Measurements from ENCODE around the gene UNC80. TPM values are rescaled to one million over a fixed set of nuclear protein-coding genes. Genes with fewer than 3 reads are reported as not detected.

The UNC80 gene
- polyA plus RNA-seq, 3 donors: under 0.01 TPM; not detected in 2

GRCh38 chr2:209900638-209901037, 129.0 kb downstream of the UNC80 start:
- H4K20me1 ChIP-seq (ENCODE audit: insufficient read depth, low read length): no peaks in the 10 kb centered on the region
- no peak overlapping the region for H2AFZ ChIP-seq (ENCODE audit: insufficient read depth, low read depth, low read length, poor library complexity, severe bottlenecking)
- no peaks in the 10 kb centered on the region for H3K36me3 ChIP-seq (replicated peaks in 1 of 2; ENCODE audit: control insufficient read depth in 1 of 2, insufficient read depth in 2 of 2, low read length in 2 of 2)
- no peak overlapping the region for H3K9ac ChIP-seq (ENCODE audit: insufficient read depth, low read length, poor library complexity, severe bottlenecking)
- H3K27me3 ChIP-seq (ENCODE audit: control insufficient read depth in 2 of 2, insufficient read depth in 2 of 2, low read length in 2 of 2): no peaks in the 10 kb centered on the region
- intact Hi-C loops (cut with micrococcal nuclease): no loop called here
- no peaks in the 10 kb centered on the region for H3K9me3 ChIP-seq (replicated peaks in 1 of 2; ENCODE audit: control insufficient read depth in 1 of 2, insufficient read depth in 1 of 2, low read length in 2 of 2)
- peaks cover 0 to 1% (median 1%) of the 10 kb centered on the region in 3 donors for H3K27me3 Mint-ChIP-seq (ENCODE audit: low read depth in 3 of 3)
- no peaks in the 10 kb centered on the region for H3K4me1 Mint-ChIP-seq
- TF ChIP-seq CTCF (IDR thresholded peaks at IDR 0.05): no peak
- no peaks in the 10 kb centered on the region for H3K36me3 Mint-ChIP-seq
- no CpG with 5 or more reads among the region's 1 CpG for WGBS (ENCODE audit: insufficient coverage)
- peaks cover 0 to 2% (median 0%) of the 10 kb centered on the region in 7 donors for H3K9me3 Mint-ChIP-seq
- H3K4me2 ChIP-seq (replicated peaks; ENCODE audit: extremely low read depth, low read length, poor library complexity, severe bottlenecking): no peak overlapping the region
- H3K4me3 Mint-ChIP-seq: no peak overlapping the region
- no peak overlapping the region for H3K4me3 ChIP-seq (replicated peaks in 1 of 3; ENCODE audit: low read depth in 2 of 3, low read length in 3 of 3)
- H3K27ac ChIP-seq (ENCODE audit: low read depth in 1 of 2, low read length in 2 of 2): no peak overlapping the region
- no peak overlapping the region for H3K27ac Mint-ChIP-seq
- no peak for DNase-seq
- no peaks in the 10 kb centered on the region for H3K4me1 ChIP-seq (ENCODE audit: control insufficient read depth in 1 of 2, insufficient read depth in 2 of 2, low read length in 2 of 2)
- no peaks in the 10 kb centered on the region for H3K79me2 ChIP-seq (ENCODE audit: insufficient read depth, low read length)

GRCh38 chr2:209901172-209901571, 129.5 kb downstream of the UNC80 start:
- no peaks in the 10 kb centered on the region for H3K9me3 ChIP-seq (replicated peaks in 1 of 2; ENCODE audit: control insufficient read depth in 1 of 2, insufficient read depth in 1 of 2, low read length in 2 of 2)
- H3K36me3 ChIP-seq (replicated peaks in 1 of 2; ENCODE audit: control insufficient read depth in 1 of 2, insufficient read depth in 2 of 2, low read length in 2 of 2): no peaks in the 10 kb centered on the region
- H3K4me3 ChIP-seq (replicated peaks in 1 of 3; ENCODE audit: low read depth in 2 of 3, low read length in 3 of 3): no peak overlapping the region
- WGBS (ENCODE audit: insufficient coverage): no CpG with 5 or more reads among the region's 2 CpGs
- no peaks in the 10 kb centered on the region for H3K27me3 ChIP-seq (ENCODE audit: control insufficient read depth in 2 of 2, insufficient read depth in 2 of 2, low read length in 2 of 2)
- intact Hi-C loops (cut with micrococcal nuclease): no loop called here
- Mint-ChIP-seq H3K4me3 (no peak overlapping the region), H3K27ac (no peak overlapping the region), H3K36me3 (no peaks in the 10 kb centered on the region), H3K27me3 (ENCODE audit: low read depth in 3 of 3) (no peaks in the 10 kb centered on the region), H3K9me3 (peaks cover 0 to 2% (median 0%) of the 10 kb centered on the region in 7 donors), H3K4me1 (no peaks in the 10 kb centered on the region)
- H3K4me1 ChIP-seq (ENCODE audit: control insufficient read depth in 1 of 2, insufficient read depth in 2 of 2, low read length in 2 of 2): no peaks in the 10 kb centered on the region
- no peak overlapping the region for H2AFZ ChIP-seq (ENCODE audit: insufficient read depth, low read depth, low read length, poor library complexity, severe bottlenecking)
- no peak overlapping the region for H3K27ac ChIP-seq (ENCODE audit: low read depth in 1 of 2, low read length in 2 of 2)
- H3K79me2 ChIP-seq (ENCODE audit: insufficient read depth, low read length): no peaks in the 10 kb centered on the region
- no peak for TF ChIP-seq CTCF (IDR thresholded peaks at IDR 0.05)
- no peaks in the 10 kb centered on the region for H4K20me1 ChIP-seq (ENCODE audit: insufficient read depth, low read length)
- no peak overlapping the region for H3K9ac ChIP-seq (ENCODE audit: insufficient read depth, low read length, poor library complexity, severe bottlenecking)
- DNase-seq: no peak
- H3K4me2 ChIP-seq (replicated peaks; ENCODE audit: extremely low read depth, low read length, poor library complexity, severe bottlenecking): no peak overlapping the region
